AG04450 (cell line): ENCODE measurements around the gene NT5DC3. TPM values are rescaled to one million over a fixed set of nuclear protein-coding genes. Genes with fewer than 3 reads are reported as not detected.

Experiments
- CTCF ChIA-PET: fragments of 300-600, 350-600 bp; formaldehyde crosslinking; extraction: SDS; loops from one replicate; lab custom pipeline; 2022; ENCODE audit warnings: antibody characterized with exemption, inconsistent platforms; lab: Charles Lee
- POLR2A ChIA-PET: fragments of 350-600 bp; formaldehyde crosslinking; extraction: SDS; loops from one replicate; lab custom pipeline; 2021; ENCODE audit warnings: antibody characterized with exemption, inconsistent platforms; lab: Yijun Ruan, JAX
- DNase-seq: peaks from one replicate; pipeline ENCODE4 v3.0.0-alpha.2; 2011; ENCODE audit warnings: low read depth, low spot score
- H3K27ac ChIP-seq: one replicate; pipeline ENCODE4 v1.5.1; 2012; ENCODE audit warnings: low read depth, low read length, control low read depth
- H3K27me3 ChIP-seq: one replicate; pipeline ENCODE4 v1.6.0; 2012; ENCODE audit warnings: low read length; ENCODE audit not compliant: control insufficient read depth, insufficient read depth
- H3K4me3 ChIP-seq: 2 replicates; pipeline ENCODE4 v1.5.1; 2011; ENCODE audit warnings: mild to moderate bottlenecking, low read depth, low read length, control low read depth
- H3K9me3 ChIP-seq: 2 replicates; pipeline ENCODE4 v1.5.1; 2012; ENCODE audit warnings: low read length; ENCODE audit not compliant: control insufficient read depth, insufficient read depth
- polyA plus RNA-seq: library from polyadenylated mRNA; depleted of rRNA; stranded (reverse); fragments of >200 nt; gene quantifications from 2 replicates; pipeline ENCODE4 v1.2.3, GENCODE V29; 2011
- TF ChIP-seq, protein P1 (sequence below): IDR thresholded peaks from 2 replicates; pipeline ENCODE4 v1.5.1; 2011; ENCODE audit warnings: low read depth, low read length, control low read depth, inconsistent platforms

Gene NT5DC3
- polyA plus RNA-seq, 1 experiment = 2.8 TPM

GRCh38 chr12:103737881-103738280, 103.2 kb downstream of the NT5DC3 start:
- ChIA-PET POLR2A (no interaction called here), CTCF (interaction anchor here (0.6 kb wide), 1 partner anchor 48 kb away, joined by 5 read pairs; no protein-coding TSS in a partner anchor)
- H3K27me3 ChIP-seq = peaks cover 2% of the 10 kb centered on the region
- no peak overlapping the region for H3K27ac ChIP-seq
- H3K4me3 ChIP-seq = no peak overlapping the region
- TF ChIP-seq, protein P1, sequence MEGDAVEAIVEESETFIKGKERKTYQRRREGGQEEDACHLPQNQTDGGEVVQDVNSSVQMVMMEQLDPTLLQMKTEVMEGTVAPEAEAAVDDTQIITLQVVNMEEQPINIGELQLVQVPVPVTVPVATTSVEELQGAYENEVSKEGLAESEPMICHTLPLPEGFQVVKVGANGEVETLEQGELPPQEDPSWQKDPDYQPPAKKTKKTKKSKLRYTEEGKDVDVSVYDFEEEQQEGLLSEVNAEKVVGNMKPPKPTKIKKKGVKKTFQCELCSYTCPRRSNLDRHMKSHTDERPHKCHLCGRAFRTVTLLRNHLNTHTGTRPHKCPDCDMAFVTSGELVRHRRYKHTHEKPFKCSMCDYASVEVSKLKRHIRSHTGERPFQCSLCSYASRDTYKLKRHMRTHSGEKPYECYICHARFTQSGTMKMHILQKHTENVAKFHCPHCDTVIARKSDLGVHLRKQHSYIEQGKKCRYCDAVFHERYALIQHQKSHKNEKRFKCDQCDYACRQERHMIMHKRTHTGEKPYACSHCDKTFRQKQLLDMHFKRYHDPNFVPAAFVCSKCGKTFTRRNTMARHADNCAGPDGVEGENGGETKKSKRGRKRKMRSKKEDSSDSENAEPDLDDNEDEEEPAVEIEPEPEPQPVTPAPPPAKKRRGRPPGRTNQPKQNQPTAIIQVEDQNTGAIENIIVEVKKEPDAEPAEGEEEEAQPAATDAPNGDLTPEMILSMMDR = no peak
- no peak for DNase-seq
- H3K9me3 ChIP-seq = no peaks in the 10 kb centered on the region

- H3K27ac ChIP-seq = no peak overlapping the region
- no peak for DNase-seq
- H3K4me3 ChIP-seq = no peak overlapping the region
- peaks cover 2% of the 10 kb centered on the region for H3K27me3 ChIP-seq
- TF ChIP-seq, protein P1 = no peak
- CTCF ChIA-PET = no interaction called here
- no peaks in the 10 kb centered on the region for H3K9me3 ChIP-seq
- POLR2A ChIA-PET = no interaction called here
These were observed 104.5 kb downstream of the NT5DC3 start for GRCh38 chr12:103736572-103736971.

DNA sequence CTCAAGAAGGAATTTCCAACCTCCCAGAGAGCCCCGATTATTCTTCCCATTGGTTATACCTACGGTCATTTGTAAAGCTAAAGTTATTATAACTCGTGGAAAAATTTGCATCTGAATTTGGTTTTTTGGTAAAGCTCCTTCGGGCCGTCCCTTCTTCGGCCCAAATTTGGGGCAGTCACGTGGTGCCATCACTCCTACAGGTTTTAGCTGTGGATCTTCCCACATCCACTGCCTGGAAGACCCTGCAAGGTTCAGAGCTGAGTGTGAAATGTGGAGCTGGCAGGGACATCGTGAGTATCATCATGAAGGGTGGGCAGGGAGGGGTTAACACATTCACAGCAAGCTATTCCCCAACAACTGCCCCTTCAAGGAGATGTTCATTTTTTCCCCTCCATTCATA, 105.7 kb downstream of the NT5DC3 start:
- TF ChIP-seq, protein P1 = no peak
- Histone ChIP-seq H3K27ac (no peak overlapping the region), H3K4me3 (no peak overlapping the region), H3K27me3 (peaks cover 2% of the 10 kb centered on the region), H3K9me3 (no peaks in the 10 kb centered on the region)
- POLR2A ChIA-PET = no interaction called here
- CTCF ChIA-PET = no interaction called here
- DNase-seq = no peak

DNA sequence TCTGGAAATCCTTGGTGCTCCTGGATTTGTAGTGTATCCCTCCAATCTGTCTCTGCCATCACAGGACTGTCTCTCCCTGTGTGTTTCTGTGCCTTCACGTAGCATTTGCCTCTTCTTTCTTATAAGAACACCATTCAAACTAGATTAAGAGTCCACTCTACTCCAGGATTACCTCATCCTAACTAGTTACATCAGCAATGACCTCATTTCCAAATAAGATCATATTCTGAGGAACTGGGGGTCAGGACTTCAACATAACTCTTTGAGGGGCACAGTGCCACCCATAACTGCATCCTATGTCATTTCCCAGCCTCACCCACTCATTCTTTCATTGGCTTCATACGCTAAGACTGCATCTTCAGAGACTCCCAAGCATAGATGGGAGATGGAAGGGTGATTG, 106.2 kb downstream of the NT5DC3 start:
- ChIA-PET POLR2A (no interaction called here), CTCF (no interaction called here)
- no peak for DNase-seq

GRCh38 chr12:103731539-103731938, 109.5 kb downstream of the NT5DC3 start:
- TF ChIP-seq, protein P1 = no peak
- CTCF ChIA-PET = no interaction called here

More for the DNA sequence above, 106.2 kb downstream of the NT5DC3 start:
- Histone ChIP-seq H3K4me3 (no peak overlapping the region), H3K9me3 (no peaks in the 10 kb centered on the region), H3K27me3 (peaks cover 2% of the 10 kb centered on the region), H3K27ac (no peak overlapping the region)
- TF ChIP-seq, protein P1 = no peak

More at GRCh38 chr12:103731539-103731938, 109.5 kb downstream of the NT5DC3 start:
- Histone ChIP-seq H3K27ac (no peak overlapping the region), H3K27me3 (peaks cover 2% of the 10 kb centered on the region), H3K9me3 (no peaks in the 10 kb centered on the region), H3K4me3 (no peak overlapping the region)
- DNase-seq = no peak
- POLR2A ChIA-PET = no interaction called here
